ENCODE results near the gene ZMYM5.
"Not testable (repeated sequence)": the region's sequence is repeated elsewhere in the genome, so short reads cannot be mapped to it uniquely, and the experiment has no call there.

Gene ZMYM5

DNA sequence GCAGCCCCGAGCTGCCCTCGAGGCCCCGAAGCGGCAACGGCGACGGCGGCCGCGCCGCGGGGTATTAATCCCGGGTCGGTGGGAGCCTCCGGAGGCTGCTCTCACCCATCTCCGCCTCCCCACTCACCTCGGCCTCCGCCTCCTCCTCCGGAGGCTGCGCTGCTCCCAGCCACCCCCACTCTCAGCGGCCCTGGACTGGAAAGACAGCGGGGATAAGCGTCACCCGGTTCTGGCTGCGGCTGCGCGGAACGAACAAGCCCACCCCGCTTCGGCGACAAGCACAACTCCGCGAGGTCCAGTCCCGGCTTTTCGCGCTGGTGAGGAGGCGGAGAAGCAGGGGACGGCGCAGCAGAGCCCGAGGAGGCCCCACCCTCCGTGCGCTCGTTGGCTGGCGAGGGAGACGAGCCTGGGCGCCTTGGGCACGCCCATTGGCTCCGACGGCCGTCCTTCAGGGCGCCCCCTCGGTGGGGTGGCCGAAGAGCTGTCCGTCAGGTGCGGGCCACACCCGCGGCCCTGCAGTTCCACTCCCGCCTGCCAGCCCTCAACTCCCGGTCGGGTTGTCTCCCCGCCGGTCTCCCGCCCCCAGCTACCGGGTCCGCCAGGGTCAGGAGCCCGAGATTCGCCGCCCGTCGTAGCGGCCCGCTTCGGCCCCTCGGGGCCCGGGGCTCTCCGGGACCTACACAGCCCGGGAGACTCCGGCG lies at the start of gene ZMYM5:
Gene ZMYM5 (minus strand): TSS at position 327 of the 701 bp plus-strand sequence. CDS start 11,469 bp downstream, outside the sequence.
- peak; percentile 89 to 100 (median 98) for DNase-seq

DNA sequence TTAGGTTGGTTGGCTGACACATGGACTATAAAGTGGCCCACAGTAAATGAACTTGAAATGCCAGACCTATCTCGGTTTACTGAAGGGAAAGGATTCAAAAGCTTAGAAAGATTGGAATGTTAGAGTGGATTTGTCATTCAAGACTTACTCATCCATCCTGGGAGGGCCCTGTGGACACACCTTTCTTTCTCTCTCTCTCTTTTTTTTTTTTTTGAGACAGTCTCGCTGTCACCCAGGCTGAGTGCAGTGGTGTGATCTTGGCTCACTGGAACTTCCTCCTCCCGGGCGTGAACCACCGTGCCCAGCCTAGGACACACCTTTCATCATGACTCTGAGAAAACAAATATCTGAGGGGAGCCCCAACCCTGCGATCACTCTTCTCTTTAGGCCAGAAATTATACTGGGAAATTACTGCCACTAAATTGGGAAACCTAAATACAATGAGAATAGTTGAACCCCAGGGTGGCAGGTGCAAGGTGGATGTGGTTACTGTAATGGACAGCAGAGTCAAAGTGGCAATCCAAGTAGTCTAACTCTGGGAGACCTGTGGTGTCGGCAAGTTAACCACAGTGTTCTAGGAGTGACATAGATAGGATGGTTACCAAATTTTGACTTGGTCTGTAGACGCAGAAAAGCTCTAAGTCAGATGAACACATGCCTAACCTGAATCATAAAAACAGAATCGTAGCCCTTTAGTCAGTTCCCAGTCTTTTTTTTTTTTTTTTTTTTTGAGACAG lies 47.1 kb upstream of the ZMYM5 start:
- DNase-seq = no peak

DNA sequence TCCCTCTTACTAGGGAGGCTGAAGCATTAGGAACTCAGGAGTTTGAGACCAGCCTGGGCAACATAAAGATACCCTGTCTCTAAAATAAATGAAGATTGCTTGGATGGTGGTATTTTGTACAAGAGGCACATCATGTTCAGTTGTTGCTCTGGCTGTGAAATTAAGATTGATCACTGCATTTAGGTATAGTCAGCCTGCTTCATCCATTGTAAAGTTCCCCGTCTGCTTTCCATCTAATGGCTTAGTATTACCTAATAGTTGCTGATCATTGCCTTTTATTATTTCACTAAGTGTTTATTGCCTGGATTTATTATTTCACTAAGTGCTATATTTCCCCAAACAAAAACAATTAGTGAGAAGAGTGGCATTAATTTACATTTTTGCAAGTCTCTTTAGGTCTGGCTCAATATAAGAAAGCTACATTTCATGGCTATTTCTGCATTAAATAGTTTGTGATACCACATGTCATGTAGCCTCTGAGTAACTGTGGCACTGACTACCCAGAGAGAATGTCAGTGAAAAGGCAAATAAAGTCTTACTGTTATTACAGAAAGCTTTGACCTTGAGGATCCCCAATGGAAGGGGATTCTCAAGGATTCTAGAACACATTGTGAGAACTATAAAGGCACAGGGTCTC lies 45.0 kb upstream of the ZMYM5 start:
- DNase-seq = no peak

DNA sequence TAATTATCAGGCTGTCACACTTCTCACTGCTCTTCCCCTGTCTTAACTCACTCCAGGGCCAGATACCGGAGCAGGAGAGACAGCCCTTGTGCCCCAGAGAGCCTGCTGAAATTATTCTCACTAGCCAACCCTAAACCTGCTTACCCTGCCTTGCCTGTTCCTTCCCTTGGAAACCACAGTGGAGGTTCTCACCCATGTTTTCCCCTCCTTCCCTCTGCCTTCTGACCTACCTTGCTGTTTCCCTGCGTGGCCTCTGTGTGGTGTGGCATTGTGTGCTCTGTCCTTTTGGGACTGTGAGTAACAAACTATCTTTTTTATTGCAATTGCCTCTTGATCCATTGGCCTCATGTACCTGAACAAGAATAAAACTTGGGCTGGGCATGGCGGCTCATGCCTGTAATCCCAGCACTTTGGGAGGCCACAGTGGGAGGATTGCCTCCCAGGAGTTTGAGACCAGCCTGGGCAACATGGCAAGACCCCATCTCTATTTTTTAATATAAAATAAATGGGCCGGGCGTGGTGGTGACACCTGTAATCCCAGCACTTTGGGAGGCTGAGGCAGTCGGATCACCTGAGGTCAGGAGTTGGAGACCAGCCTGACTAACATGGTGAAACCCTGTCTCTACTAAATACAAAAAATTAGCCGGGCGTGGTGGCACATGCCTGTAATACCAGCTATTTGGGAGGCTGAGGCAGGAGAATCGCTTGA lies 42.2 kb upstream of the ZMYM5 start:
- not testable (repeated sequence) for DNase-seq

DNA sequence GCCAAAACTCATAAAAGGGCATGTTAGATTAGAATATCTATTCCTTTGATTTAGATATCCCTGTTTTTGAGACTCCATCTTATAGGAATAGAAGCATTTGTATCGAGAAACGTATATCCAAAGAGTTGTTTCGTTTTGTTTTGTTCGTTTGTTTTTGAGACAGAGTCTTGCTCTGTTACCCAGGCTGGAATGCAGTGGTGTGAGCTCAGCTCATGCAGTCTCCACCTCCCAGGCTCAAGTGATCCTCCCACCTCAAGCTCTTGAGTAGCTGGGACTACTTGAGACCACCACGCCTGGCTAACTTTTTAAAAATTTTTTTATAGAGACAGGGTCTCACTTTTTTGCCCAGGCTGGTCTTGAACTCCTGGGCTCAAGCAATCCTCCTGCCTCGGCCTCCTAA lies 26.6 kb upstream of the ZMYM5 start:
- no peak for DNase-seq

DNA sequence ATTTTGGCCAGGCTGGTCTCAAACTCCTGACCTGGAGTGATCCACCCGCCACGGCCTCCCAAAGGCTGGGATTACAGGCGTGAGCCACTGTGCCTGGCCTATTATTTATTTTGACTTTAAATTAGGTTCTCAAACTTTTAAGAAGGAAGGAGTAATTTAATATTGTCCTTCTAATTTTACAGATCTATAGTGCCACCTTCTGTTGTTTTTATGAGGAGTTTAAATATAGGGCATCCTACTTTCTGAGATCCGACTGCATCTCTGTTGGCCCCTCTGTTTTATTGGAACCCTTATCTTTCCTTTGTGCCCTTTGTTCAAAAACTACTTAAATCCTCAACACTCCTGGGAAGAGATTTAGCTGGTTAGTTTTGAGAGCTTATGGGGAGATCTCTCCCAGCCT lies 25.4 kb upstream of the ZMYM5 start:
- no peak for DNase-seq

DNA sequence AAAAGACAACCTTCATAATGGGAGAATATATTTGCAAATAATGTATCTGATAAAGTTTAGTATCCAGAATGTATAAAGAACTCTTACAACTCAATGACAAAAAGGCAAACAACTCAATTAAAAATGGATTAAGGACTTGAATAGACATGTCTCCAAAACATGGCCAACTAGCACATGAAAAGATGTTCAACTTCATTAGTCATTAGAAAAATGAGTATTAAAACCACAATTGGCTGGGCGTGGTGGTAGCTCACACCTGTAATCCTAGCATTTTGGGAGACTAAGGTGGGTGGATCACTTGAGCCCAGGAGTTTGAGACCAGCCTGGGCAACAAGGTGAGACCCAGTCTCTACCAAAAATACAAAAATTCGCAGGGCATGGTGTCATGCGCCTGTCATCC lies 18.8 kb upstream of the ZMYM5 start:
- no peak for DNase-seq

DNA sequence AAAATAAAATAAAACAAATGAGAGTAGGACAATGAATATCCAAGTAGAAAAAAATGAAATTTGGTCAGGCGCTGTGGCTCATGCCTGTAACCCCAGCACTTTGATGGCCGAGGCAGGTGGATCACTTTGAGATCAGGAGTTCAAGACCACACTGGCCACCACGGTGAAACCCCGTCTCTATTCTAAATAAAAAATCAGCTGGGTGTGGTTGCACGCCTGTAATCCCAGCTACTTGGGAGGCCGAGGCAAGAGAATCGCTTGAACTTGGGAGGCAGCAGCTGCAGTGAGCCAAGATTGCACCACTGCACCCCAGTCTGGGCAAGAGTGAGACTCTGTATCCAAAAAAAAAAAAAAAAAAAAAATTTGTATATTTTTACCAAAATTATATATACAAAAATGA lies 18.2 kb upstream of the ZMYM5 start:
- no peak for DNase-seq

DNA sequence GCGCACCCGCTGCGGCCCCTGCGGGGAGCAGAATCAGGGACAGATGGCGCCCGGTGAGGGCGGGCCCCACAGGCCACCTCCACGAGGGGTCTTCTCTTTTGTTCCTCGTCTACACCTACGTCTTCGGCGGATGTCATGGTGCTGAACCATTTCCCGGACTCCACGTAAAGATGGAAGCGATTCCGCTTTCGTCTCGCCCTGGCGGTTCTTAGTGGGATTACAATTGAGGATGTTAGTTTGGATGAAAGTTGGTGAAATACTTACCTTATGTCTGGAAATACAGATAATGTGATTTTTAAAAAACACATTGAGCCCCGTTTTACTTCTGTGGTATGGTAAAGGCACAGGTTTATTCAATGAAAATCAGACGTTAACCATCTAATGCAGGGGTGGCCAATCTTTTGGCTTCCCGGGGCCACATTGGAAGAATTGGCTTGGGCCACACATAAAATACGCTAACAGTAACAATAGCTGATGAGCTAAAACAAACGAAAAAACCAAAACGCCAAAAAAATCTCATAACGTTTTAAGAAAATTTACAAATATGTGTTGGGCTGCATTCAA lies 1.4 kb upstream of the ZMYM5 start:
- DNase-seq = peak in 39 of 56 donors; percentile 7 to 87 (median 63)

DNA sequence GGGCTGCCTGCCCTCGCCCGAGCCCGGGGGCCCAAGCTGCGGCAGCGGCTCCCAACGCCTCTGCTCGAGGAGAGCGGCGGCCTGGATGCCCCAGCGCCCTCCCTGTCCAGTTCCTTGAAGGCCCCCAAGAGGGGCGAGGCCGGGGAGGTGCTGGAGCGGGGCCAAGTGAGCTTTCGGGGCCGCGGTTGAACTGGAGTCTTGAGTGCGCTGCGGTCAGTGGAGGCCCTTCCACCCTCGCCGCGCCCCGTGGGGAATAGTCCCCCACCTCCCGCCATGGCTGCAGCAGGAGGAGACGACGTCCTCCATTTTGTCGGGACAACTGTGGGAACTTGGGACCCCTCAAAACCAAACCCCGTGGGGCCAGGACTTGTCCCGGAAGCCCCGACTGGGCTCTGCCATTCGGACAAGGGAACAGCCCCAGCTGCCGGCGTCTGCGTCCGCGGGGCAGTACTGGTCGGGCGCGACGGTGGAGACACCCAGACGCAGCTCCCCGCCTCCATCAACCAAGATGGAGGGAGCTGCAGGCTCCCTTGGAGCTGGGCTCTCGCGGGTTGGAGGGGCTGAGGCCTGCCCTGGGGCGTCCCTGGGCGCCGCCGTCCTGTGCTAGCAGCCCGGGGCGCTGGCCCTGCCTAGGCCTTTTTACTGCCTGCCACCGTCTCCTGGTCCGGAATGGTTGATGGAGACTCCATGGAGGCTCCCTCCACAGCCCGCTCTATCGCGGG lies 736 bp upstream of the ZMYM5 start:
- DNase-seq = peak in 52 of 56 donors; percentile 24 to 91 (median 75)

DNA sequence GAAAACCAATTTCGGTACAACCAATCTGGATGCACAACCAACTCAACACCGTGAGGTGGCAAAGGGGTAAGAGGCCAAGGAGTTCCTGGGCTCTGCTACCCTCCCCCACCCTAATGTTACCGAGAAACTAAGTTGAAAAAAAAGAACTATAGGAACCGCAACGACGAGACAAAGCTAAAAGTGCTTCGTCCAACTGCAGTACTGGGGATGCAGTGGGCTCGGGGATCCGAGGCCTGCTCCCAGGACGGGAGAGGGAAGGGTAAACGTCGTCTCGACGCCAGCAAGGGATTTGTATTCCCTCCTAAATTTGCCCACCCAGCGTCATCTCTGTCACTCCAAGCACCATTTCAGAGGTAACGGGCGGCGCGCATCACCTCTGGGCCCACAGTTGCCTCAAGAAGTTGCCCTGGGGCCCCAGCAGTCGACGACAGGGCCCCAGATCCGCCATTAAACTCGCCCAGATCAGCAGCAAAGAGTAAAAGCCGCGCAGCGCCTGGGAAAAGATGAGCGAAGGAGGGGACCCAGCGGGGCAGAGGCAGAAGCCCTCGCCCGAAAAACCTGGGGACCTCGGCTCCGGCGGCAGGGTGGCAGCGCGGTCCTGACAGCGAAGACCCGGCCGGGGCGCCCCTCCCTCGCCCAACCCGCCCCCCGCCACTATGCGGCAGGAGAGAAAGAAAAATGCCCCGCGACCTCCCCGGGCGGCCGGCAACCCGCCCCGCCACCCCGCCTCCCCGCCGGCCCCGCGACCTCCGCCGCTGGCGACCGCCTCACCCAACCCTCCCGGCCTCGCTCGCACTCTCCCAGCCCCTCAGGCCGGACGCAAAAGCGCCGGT lies 752 bp downstream of the ZMYM5 start:
- peak in 40 of 56 donors; percentile 8 to 78 (median 49) for DNase-seq

DNA sequence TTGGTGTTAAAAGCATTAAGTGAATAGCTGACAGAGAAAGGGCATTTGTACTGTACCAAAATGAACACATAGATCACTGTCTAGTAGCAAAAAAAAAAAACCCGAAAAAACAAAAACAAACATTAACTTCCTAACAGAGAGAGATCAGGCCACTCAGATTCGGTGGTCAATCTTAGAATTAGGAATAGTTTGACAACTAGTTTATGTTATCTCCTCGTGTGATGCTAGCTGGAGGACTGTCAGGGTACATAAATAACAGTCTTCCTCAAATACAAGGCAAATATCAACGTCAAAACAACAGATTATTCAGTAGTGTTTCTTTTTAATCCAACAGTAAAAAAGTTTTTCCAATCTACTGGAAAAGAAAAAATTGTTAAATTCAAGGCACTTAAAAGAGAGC lies 1.7 kb downstream of the ZMYM5 start:
- DNase-seq = no peak

DNA sequence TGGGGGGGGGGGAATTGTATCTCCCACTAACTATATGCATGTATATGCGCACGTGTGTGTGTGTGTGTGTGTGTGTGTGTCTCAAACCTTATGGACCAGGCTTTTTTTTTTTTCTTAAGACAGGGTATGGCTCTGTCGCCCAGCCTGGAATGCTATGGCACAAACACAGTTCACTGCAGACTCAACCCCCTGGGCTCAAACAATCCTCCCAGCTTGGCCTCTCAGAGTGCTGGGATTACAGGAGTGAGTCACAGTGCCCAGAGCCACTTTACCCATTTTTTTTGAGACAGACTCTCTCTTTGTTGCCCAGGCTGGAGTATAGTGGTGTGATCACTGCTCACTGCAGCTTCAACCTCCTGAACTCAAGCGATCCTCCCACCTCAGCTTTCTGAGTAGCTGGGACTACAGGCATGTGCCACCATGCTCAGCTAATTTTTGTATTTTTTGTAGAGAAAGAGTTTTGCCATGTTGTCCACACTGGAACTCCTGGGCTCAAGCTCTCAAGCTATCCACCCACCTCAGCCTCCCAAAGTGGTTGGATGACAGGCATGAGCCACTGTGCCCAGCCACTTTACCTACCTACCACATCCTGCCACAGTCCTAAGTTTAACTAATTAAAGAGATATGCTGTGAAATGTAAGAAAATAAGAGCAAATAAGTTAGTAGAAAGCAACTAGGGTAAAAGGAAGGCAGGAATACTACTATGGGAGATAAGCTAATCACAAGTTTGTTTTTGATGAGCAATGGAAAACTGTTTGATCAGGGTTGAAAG lies 2.4 kb downstream of the ZMYM5 start:
- peak in 5 of 56 donors; percentile 1 to 63 (median 6) for DNase-seq

DNA sequence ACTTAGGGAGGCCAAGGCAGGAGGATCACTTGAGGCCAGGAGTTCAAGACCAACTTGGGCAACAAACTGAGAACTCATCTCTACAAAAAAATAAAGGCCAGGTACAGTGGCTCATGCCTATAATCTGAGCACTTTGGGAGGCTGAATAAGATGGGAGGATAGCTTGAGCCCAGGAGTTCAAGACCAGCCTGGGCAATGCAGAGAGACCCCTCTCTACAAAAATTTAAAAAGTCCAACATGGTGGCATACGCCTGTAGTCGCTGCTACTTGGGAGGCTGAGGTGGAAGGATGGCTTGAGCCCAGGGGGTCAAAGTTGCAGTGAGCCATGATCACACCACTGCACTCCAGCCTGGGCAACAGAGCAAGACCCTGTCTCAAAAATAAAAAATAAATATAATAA lies 5.8 kb downstream of the ZMYM5 start:
- DNase-seq = not testable (repeated sequence)

DNA sequence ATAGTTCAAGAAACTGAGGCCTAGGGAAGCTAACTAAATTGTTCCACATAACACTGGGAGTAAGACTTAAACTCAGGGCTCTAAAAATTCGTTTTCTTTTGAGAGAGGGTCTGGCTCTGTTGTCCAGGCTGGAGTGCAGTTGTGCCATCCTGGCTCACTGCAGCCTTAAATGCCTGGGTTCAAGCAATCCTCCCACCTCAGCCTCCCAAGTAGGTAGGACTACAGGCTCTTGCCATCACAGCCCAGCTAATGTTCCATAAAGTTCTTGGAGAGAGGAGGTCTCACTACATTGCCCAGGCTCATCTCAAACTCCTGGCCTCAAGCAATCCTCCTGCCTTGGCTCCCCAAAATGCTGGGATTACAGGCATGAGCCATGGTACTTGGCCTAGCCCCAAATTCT lies 10.7 kb downstream of the ZMYM5 start:
- DNase-seq = no peak

DNA sequence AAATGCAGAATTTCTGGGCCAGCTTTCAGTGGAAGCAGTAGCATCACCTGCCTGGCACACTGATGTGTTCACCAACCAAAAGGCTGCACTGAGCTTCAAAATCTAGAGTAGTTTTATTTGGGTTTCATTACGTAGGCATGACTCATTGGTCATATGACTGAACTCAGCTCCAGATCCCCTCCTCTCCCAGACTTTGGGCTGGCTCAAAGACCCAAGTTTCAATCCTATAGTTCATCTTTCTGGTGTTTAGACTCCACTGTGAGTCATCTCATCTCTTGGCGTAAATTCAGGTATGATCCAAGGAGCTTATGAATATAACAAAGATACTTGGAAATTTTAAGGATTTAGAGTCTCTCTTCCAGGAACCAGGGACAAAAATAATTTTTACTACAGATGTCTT lies 17.7 kb downstream of the ZMYM5 start:
- DNase-seq = peak in 3 of 56 donors; percentile 1 to 59 (median 21)

DNA sequence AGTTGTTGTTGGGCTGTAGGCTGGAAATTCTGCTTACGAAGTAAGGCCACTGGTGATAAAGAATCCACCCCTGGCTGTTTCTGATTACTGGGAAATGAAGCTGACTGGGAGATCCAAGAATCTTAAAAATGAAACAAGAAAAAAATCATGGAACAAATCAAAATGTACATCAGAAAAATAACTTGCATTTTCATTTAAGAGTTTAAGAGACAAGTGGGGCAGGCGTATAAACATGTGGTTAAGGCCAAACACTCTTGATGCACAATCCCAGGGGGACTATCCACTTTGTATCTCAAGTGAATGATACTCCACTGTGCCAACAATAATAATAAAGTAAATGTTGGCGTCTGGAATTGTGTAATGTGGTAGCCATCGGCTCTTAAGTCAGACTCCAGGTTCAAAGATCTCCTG lies 24.6 kb downstream of the ZMYM5 start:
- DNase-seq = no peak

DNA sequence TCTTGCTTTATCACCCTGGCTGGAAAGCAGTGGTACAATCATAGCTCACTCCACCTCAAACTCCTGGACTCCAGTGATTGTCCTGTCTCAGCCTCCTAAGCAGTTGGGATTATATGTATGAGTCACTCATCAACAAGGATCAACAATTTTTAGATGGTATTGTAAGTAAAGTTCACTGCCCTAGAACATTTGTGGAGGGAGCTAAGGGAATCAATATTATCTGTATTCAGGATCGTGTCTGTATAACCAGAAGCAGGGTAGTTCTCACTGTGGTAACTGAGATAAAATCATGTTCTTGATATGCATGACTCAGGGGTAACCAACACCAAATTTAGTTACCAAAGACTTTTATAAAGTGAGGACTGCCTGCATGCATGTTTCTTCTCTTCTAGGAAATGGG lies 27.0 kb downstream of the ZMYM5 start:
- no peak for DNase-seq

DNA sequence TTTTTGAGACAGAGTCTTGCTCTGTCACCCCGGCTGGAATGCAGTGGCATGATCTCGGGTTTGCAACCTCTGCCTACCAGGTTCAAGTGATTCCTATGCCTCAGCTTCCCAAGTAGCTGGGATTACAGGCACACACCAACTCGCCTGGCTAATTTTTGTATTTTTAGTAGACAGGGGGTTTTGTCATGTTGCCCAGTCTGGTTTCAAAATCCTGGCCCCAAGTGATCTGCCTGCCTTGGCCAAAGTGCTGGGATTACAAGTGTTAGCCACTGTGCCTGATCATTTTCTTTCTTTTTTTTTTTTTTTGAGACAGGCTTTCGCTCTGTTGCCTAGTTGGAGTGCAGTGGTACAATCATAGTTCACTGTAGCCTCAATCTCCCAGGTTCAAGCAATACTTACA lies 28.7 kb downstream of the ZMYM5 start:
- no peak for DNase-seq

All from nucleus accumbens (tissue), 56 donors.